Gastrocnemius medialis (tissue), 4 donors: ENCODE results near the gene ARHGAP36.

Experiments used
- CTCF ChIP-seq, 5 experiments: fragments of 450-650 bp in 3 of 5; fragments of 200-600 bp in 2 of 5; sonication (generic) in 2 of 5; IDR thresholded peaks in 4 of 5; conservative IDR thresholded peaks in 1 of 5; 1 replicate in 4 of 5; 2 replicates in 1 of 5; pipeline ENCODE4 v1.5.1; 2016 to 2019; ENCODE audit warnings: antibody characterized with exemption in 5 of 5, mild to moderate bottlenecking in 3 of 5, moderate library complexity in 3 of 5
- POLR2A ChIP-seq, 2 donors: fragments of 450-650 bp; IDR thresholded peaks; one replicate each; pipeline ENCODE4 v1.6.1; 2017; ENCODE audit warnings: antibody characterized with exemption in 2 of 2, mild to moderate bottlenecking in 2 of 2, moderate library complexity in 2 of 2

- no peak for TF ChIP-seq CTCF (IDR thresholded peaks at IDR 0.05 in 4 of 5, conservative IDR thresholded peaks at IDR 0.05 in 1 of 5)
- no peak for TF ChIP-seq POLR2A (IDR thresholded peaks at IDR 0.05)
Observed at GRCh38 chrX:131072871-131073571, 14.9 kb downstream of the ARHGAP36 start.
